Vagina (tissue), 2 donors: Measurements from ENCODE around the gene TMEM132C. TPM values are rescaled to one million over a fixed set of nuclear protein-coding genes. Genes with fewer than 3 reads are reported as not detected.

Experiments used
- DNase-seq, 2 donors: peaks; one replicate each; pipeline ENCODE4 v3.0.0-alpha.2; 2017; ENCODE audit errors: extremely low spot score in 2 of 2
- H3K27ac ChIP-seq: fragments of 200-600 bp; sonication (generic); one replicate; pipeline ENCODE4 v1.5.1; 2019
- H3K27me3 ChIP-seq: fragments of 200-600 bp; sonication (generic); one replicate; pipeline ENCODE4 v1.5.1; 2019
- H3K36me3 ChIP-seq, 2 donors: fragments of 200-600 bp; sonication (generic); one replicate each; pipeline ENCODE4 v1.5.1; 2017 to 2019
- H3K4me1 ChIP-seq: fragments of 200-600 bp; sonication (generic); one replicate; pipeline ENCODE4 v1.5.1; 2019
- H3K4me3 ChIP-seq, 2 donors: fragments of 200-600 bp; sonication (generic); 1 replicate in 1 of 2; 2 replicates in 1 of 2; pipeline ENCODE4 v1.5.1; 2016 to 2019
- H3K9me3 ChIP-seq: fragments of 200-600 bp; sonication (generic); one replicate; pipeline ENCODE4 v1.5.1; 2019
- POLR2A ChIP-seq, 2 donors: fragments of 450-650 bp; IDR thresholded peaks; one replicate each; pipeline ENCODE4 v1.6.1; 2017; ENCODE audit warnings: antibody characterized with exemption in 2 of 2, mild to moderate bottlenecking in 2 of 2, moderate library complexity in 2 of 2
- POLR2AphosphoS5 ChIP-seq, 2 donors: sonication (generic); formaldehyde crosslinking; IDR thresholded peaks; one replicate each; pipeline ENCODE4 v1.9.0; 2017; ENCODE audit warnings: antibody characterized with exemption in 2 of 2, mild to moderate bottlenecking in 2 of 2, low read depth in 1 of 2; ENCODE audit not compliant: insufficient read depth in 1 of 2
- intact Hi-C: fragments of 100-400 bp; cut with DNase I; formaldehyde crosslinking; loops from one replicate; pipeline ENCODE4 v1.15.1; 2023
- total RNA-seq: library from RNA; depleted of rRNA; stranded (reverse); fragments of >200 nt; gene quantifications from one replicate; pipeline ENCODE4 v1.2.3, GENCODE V29; 2016
- TF ChIP-seq, protein P1 (sequence below), 3 experiments: fragments of 450-650 bp in 2 of 3; fragments of 200-600 bp in 1 of 3; sonication (generic) in 1 of 3; IDR thresholded peaks; one replicate each; pipeline ENCODE4 v1.5.1; 2017 to 2019; ENCODE audit warnings: antibody characterized with exemption in 3 of 3, mild to moderate bottlenecking in 2 of 3, moderate library complexity in 2 of 3

Gene TMEM132C
- total RNA-seq, 1 donor from 2014 or later: 20.6 TPM

DNA sequence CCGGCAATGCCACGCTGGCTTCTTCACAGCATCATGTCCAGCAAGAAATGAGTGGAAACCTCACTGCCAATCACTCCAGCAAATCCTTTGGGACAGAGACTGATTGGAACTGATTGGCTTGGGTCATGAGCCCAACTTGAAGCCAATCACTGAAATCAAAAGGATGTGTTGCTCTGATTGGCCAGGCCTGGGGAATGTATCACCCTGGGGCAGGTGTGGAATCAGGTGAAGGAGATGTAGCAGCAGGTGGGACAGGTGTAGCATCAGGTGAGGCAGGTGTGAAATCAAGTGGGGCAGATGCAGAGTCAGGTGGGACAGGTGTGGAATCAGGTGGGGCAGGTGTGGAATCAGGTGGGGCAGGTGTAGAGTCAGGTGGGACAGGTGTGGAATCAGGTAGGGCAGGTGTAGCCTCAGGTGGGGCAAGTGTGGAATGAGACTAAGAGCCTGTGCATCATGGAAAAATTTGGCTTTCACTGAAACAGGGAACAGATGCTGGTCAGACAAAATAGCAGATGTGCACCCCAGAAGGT is 350.4 kb downstream of the TMEM132C start:
- H3K4me3 ChIP-seq: no peak overlapping the region
- DNase-seq: no peak
- TF ChIP-seq, protein P1, sequence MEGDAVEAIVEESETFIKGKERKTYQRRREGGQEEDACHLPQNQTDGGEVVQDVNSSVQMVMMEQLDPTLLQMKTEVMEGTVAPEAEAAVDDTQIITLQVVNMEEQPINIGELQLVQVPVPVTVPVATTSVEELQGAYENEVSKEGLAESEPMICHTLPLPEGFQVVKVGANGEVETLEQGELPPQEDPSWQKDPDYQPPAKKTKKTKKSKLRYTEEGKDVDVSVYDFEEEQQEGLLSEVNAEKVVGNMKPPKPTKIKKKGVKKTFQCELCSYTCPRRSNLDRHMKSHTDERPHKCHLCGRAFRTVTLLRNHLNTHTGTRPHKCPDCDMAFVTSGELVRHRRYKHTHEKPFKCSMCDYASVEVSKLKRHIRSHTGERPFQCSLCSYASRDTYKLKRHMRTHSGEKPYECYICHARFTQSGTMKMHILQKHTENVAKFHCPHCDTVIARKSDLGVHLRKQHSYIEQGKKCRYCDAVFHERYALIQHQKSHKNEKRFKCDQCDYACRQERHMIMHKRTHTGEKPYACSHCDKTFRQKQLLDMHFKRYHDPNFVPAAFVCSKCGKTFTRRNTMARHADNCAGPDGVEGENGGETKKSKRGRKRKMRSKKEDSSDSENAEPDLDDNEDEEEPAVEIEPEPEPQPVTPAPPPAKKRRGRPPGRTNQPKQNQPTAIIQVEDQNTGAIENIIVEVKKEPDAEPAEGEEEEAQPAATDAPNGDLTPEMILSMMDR (IDR thresholded peaks at IDR 0.05): no peak
- no peaks in the 10 kb centered on the region for H3K27me3 ChIP-seq
- H3K36me3 ChIP-seq: no peaks in the 10 kb centered on the region
- intact Hi-C loops: no loop called here
- no peaks in the 10 kb centered on the region for H3K9me3 ChIP-seq
- H3K4me1 ChIP-seq: peaks cover 18% of the 10 kb centered on the region
- H3K27ac ChIP-seq: no peak overlapping the region

DNA sequence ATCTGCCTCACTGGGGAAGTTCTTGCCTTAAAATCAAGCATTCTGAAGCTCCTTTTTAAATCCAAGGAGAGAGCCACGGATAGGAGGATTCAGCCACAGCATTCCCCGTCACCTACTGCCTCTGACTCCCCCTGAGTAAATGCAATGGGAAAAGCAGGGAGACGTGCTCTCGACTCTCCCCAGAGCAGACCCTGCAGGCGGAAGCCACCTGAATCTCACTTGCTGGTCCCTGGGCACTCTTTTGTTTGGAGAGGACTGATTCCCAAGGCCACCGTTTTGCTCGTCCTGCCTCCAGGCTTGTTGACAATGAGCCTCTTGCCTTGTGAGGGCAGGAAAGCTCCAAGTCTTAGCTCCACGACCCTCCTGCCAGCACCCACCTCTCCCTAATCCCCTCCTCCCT is 352.3 kb downstream of the TMEM132C start:
- TF ChIP-seq POLR2A (IDR thresholded peaks at IDR 0.05) (no peak), POLR2AphosphoS5 (IDR thresholded peaks at IDR 0.05; ENCODE audit: insufficient read depth in 1 of 2, low read depth in 1 of 2) (no peak)
- TF ChIP-seq, protein P1 (IDR thresholded peaks at IDR 0.05): no peak

DNA sequence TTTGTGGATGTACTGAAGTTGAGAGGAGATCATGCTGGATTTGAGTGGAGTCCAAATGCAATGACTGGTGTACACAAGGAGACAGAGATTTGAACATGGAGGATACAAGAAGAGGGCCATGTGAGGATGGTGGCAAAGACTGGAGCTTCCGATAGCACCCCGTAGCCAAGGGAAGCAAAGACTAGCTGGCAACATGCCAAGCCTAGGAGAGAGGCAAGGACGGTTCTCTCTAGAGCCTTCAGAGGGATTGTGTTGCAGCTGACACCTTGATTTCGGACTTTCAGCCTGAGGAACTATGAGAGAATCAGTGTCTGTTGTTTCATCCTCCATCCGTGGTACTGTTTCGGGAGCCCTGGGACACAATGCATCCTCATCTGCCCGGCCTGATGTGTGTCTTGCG is 354.3 kb downstream of the TMEM132C start:
- Histone ChIP-seq H3K9me3 (no peaks in the 10 kb centered on the region), H3K4me3 (no peak overlapping the region), H3K27me3 (no peaks in the 10 kb centered on the region), H3K36me3 (no peaks in the 10 kb centered on the region), H3K4me1 (no peaks in the 10 kb centered on the region), H3K27ac (no peak overlapping the region)
- no peak for DNase-seq
- no peak for TF ChIP-seq POLR2A (IDR thresholded peaks at IDR 0.05)
- intact Hi-C loops: no loop called here

More for the DNA sequence above, 352.3 kb downstream of the TMEM132C start:
- no peaks in the 10 kb centered on the region for H3K9me3 ChIP-seq
- peaks cover 8% of the 10 kb centered on the region for H3K4me1 ChIP-seq
- no peaks in the 10 kb centered on the region for H3K36me3 ChIP-seq
- intact Hi-C loops: no loop called here
- no peaks in the 10 kb centered on the region for H3K27me3 ChIP-seq
- DNase-seq: no peak
- no peak overlapping the region for H3K27ac ChIP-seq
- no peak overlapping the region for H3K4me3 ChIP-seq

DNA sequence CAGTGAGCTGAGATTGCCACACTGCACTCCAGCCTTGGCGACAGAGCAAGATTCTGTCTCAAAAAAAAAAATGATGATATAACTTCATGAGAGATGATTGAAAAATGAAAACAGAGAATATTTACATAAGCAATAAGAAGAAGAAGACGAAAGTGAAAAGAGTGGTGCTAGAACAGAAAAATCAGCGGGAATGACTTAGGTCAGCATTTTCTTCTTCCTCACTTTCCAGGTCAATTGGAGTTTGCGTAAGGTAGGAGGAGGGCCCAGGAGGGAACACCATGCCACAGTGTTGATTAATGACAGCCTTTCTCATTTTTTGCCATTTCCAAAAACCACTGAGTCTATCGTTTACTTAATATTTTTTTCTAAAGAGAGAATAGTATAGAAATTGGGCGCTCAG is 356.8 kb downstream of the TMEM132C start:
- no peak for DNase-seq
- no peak overlapping the region for H3K4me3 ChIP-seq
- H3K27ac ChIP-seq: no peak overlapping the region
- H3K36me3 ChIP-seq: no peaks in the 10 kb centered on the region
- TF ChIP-seq POLR2A (IDR thresholded peaks at IDR 0.05) (no peak), POLR2AphosphoS5 (IDR thresholded peaks at IDR 0.05; ENCODE audit: insufficient read depth in 1 of 2, low read depth in 1 of 2) (no peak)
- TF ChIP-seq, protein P1 (IDR thresholded peaks at IDR 0.05): no peak
- no peaks in the 10 kb centered on the region for H3K27me3 ChIP-seq
- intact Hi-C loops: no loop called here
- H3K4me1 ChIP-seq: peaks cover 4% of the 10 kb centered on the region
- no peaks in the 10 kb centered on the region for H3K9me3 ChIP-seq

DNA sequence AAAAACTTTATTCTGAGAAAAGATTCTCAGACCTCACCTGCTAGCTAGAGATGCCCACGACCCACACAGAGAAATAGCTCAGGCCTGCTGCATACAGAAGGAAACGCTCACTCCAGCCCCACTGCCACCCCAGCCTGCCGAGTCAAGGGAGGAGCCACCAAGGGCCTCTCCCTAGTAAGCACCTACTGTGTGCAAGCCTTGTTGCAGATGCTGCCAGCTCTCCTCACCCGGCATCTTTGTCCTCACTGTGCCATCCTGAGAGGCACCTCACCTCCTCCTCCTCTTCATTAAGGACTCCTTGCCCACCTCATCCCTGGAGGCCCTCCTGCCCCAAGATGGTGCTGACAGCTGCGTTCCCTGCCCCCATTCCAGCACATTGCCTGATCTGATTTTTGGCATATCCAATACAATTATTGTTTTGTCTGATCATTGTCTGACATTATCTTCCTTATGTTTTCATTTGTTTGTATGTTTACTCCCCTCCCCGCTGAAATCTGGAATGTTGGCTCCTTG is 359.9 kb downstream of the TMEM132C start:
- intact Hi-C loops: no loop called here
- H3K27me3 ChIP-seq: no peaks in the 10 kb centered on the region
- DNase-seq: no peak
- no peaks in the 10 kb centered on the region for H3K36me3 ChIP-seq
- TF ChIP-seq, protein P1 (IDR thresholded peaks at IDR 0.05): no peak
- TF ChIP-seq POLR2A (IDR thresholded peaks at IDR 0.05): no peak
- no peak for TF ChIP-seq POLR2AphosphoS5 (IDR thresholded peaks at IDR 0.05; ENCODE audit: insufficient read depth in 1 of 2, low read depth in 1 of 2)
- no peak overlapping the region for H3K27ac ChIP-seq
- H3K4me1 ChIP-seq: peaks cover 4% of the 10 kb centered on the region
- no peak overlapping the region for H3K4me3 ChIP-seq
- no peaks in the 10 kb centered on the region for H3K9me3 ChIP-seq
